ENCODE results near the gene HMGB3. TPM values are rescaled to one million over a fixed set of nuclear protein-coding genes. Genes with fewer than 3 reads are reported as not detected.

The HMGB3 gene
- total RNA-seq, 1 experiment from 2014 or later: 395 TPM

GRCh38 chrX:150982788-150983520 is at the start of gene HMGB3 (continued):
- TF ChIP-seq ZNF532 (CRISPR knock-in tag; IDR thresholded peaks at IDR 0.05; ENCODE audit: borderline replicate concordance) (no peak), ATF3 (CRISPR knock-in tag; conservative IDR thresholded peaks at IDR 0.05) (no peak), EMX1 (CRISPR knock-in tag; IDR thresholded peaks at IDR 0.05) (no peak), FOXP1 (CRISPR knock-in tag; IDR thresholded peaks at IDR 0.05; ENCODE audit: borderline replicate concordance) (peak; percentile 25; the same call in 1 of the 2 replicates), SP1 (CRISPR knock-in tag; conservative IDR thresholded peaks at IDR 0.05) (peak; percentile 64; the same call in 1 of the 2 replicates), CBFB (CRISPR knock-in tag; IDR thresholded peaks at IDR 0.05; ENCODE audit: low read depth) (no peak), ZNF263 (CRISPR knock-in tag; IDR thresholded peaks at IDR 0.05; ENCODE audit: low read depth) (no peak), HMGA2 (CRISPR knock-in tag; IDR thresholded peaks at IDR 0.05) (no peak), RORB (CRISPR knock-in tag; IDR thresholded peaks at IDR 0.05) (no peak), ZNF232 (CRISPR knock-in tag; IDR thresholded peaks at IDR 0.05) (no peak)

- TF ChIP-seq SP1 (CRISPR knock-in tag; conservative IDR thresholded peaks at IDR 0.05) (no peak), ZSCAN18 (CRISPR knock-in tag; IDR thresholded peaks at IDR 0.05) (no peak), ZNF671 (CRISPR knock-in tag; IDR thresholded peaks at IDR 0.05) (no peak), OVOL2 (CRISPR knock-in tag; IDR thresholded peaks at IDR 0.05; ENCODE audit: borderline replicate concordance) (no peak), SMAD4 (CRISPR knock-in tag; IDR thresholded peaks at IDR 0.05) (no peak), GTF2I (CRISPR knock-in tag; conservative IDR thresholded peaks at IDR 0.05) (no peak), ZBTB43 (CRISPR knock-in tag; IDR thresholded peaks at IDR 0.05) (no peak), MXD4 (CRISPR knock-in tag; IDR thresholded peaks at IDR 0.05; ENCODE audit: borderline replicate concordance) (no peak), ATF1 (CRISPR knock-in tag; IDR thresholded peaks at IDR 0.05) (no peak), FOXP4 (CRISPR knock-in tag; IDR thresholded peaks at IDR 0.05) (no peak), FOXP1 (CRISPR knock-in tag; IDR thresholded peaks at IDR 0.05; ENCODE audit: borderline replicate concordance) (no peak), ZNF423 (CRISPR knock-in tag; IDR thresholded peaks at IDR 0.05) (no peak), ZNF416 (CRISPR knock-in tag; IDR thresholded peaks at IDR 0.05) (no peak), ATF6 (CRISPR knock-in tag; IDR thresholded peaks at IDR 0.05) (no peak), ZNF232 (CRISPR knock-in tag; IDR thresholded peaks at IDR 0.05) (no peak), JAZF1 (CRISPR knock-in tag; IDR thresholded peaks at IDR 0.05) (no peak)
- peak; percentile 27; the same call in 1 of the 2 replicates for ATAC-seq
- H3K9me3 Mint-ChIP-seq: peaks cover 7% of the 10 kb centered on the region
- POLR2A ChIA-PET: interaction anchor here (0.6 kb wide), 1 partner anchor 15 kb away, joined by 3 read pairs; no protein-coding TSS in a partner anchor
- H3K4me1 Mint-ChIP-seq: peaks cover 30% of the 10 kb centered on the region
- peaks cover 4% of the 10 kb centered on the region; the same call in 1 of the 2 replicates for H3K36me3 Mint-ChIP-seq
- H3K4me3 Mint-ChIP-seq: no peak overlapping the region; the same call in 1 of the 2 replicates
- CTCF ChIA-PET: interaction anchor here (0.8 to 1.4 kb wide), 2 partner anchors 53 to 162 kb away, joined by 3 to 4 read pairs; no protein-coding TSS in a partner anchor
- H3K27ac Mint-ChIP-seq: peak overlapping the region; percentile 86
- DNase-seq (ENCODE audit: low spot score): no peak
- no peaks in the 10 kb centered on the region for H3K27me3 Mint-ChIP-seq (ENCODE audit: low read depth)
Measured at GRCh38 chrX:150933945-150934350, 49.2 kb upstream of the HMGB3 start.

Data from WTC11 (cell line).